Ishikawa (cell line): ENCODE results near the gene LYSMD3.

Experiments
- CEBPB ChIP-seq: IDR thresholded peaks from 2 replicates; pipeline ENCODE4 v1.6.1; 2012
- CREB1 ChIP-seq: IDR thresholded peaks from 2 replicates; pipeline ENCODE4 v1.6.1; 2012; ENCODE audit warnings: low read depth
- EGR1 ChIP-seq: IDR thresholded peaks from 2 replicates; pipeline ENCODE4 v1.6.1; 2012
- EP300 ChIP-seq: IDR thresholded peaks from 2 replicates; pipeline ENCODE4 v1.6.1; 2012; ENCODE audit warnings: borderline replicate concordance
- FOXM1 ChIP-seq: IDR thresholded peaks from 2 replicates; pipeline ENCODE4 v1.6.1; 2012; ENCODE audit warnings: low read depth, borderline replicate concordance
- NFIC ChIP-seq: IDR thresholded peaks from 2 replicates; pipeline ENCODE4 v1.6.1; 2012
- RAD21 ChIP-seq: IDR thresholded peaks from 2 replicates; pipeline ENCODE4 v1.6.1; 2012; ENCODE audit warnings: low read depth
- TAF1 ChIP-seq: IDR thresholded peaks from 2 replicates; pipeline ENCODE4 v1.6.1; 2012; ENCODE audit warnings: low read depth, mild to moderate bottlenecking
- TCF12 ChIP-seq: IDR thresholded peaks from 2 replicates; pipeline ENCODE4 v1.6.1; 2012; ENCODE audit warnings: low read depth
- TEAD4 ChIP-seq: IDR thresholded peaks from 2 replicates; pipeline ENCODE4 v1.6.1; 2012
- YY1 ChIP-seq: IDR thresholded peaks from 2 replicates; pipeline ENCODE4 v1.6.1; 2012; ENCODE audit warnings: low read depth
- ZBTB7A ChIP-seq: IDR thresholded peaks from 2 replicates; pipeline ENCODE4 v1.6.1; 2012; ENCODE audit warnings: low read depth
- TF ChIP-seq, protein P1 (sequence below): IDR thresholded peaks from 2 replicates; pipeline ENCODE4 v1.6.1; 2012; ENCODE audit warnings: low read depth, mild to moderate bottlenecking
- TF ChIP-seq, protein P2 (sequence below): IDR thresholded peaks from 2 replicates; pipeline ENCODE4 v1.6.1; 2012
- TF ChIP-seq, protein P3 (sequence below): IDR thresholded peaks from 2 replicates; pipeline ENCODE4 v1.6.1; 2012

LYSMD3 gene

DNA sequence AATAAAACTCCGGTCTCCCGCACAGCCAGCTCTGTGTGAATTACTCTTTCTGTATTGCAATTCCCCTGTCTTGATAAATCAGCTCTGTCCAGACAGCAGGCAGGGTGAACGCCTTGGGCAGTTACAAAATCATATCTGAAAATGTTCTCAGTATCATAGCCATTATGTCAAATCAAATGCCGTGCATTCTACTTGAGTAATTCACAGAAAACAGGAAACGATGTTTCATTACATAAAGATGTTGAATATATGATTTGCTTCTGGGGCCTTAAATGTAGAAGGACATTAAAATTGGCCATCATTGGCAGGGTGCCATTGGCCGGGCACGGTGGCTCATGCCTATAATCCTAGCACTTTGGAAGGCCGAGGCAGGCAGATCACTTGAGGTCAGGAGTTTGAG is 46.2 kb downstream of the LYSMD3 start:
- TF ChIP-seq, protein P1, sequence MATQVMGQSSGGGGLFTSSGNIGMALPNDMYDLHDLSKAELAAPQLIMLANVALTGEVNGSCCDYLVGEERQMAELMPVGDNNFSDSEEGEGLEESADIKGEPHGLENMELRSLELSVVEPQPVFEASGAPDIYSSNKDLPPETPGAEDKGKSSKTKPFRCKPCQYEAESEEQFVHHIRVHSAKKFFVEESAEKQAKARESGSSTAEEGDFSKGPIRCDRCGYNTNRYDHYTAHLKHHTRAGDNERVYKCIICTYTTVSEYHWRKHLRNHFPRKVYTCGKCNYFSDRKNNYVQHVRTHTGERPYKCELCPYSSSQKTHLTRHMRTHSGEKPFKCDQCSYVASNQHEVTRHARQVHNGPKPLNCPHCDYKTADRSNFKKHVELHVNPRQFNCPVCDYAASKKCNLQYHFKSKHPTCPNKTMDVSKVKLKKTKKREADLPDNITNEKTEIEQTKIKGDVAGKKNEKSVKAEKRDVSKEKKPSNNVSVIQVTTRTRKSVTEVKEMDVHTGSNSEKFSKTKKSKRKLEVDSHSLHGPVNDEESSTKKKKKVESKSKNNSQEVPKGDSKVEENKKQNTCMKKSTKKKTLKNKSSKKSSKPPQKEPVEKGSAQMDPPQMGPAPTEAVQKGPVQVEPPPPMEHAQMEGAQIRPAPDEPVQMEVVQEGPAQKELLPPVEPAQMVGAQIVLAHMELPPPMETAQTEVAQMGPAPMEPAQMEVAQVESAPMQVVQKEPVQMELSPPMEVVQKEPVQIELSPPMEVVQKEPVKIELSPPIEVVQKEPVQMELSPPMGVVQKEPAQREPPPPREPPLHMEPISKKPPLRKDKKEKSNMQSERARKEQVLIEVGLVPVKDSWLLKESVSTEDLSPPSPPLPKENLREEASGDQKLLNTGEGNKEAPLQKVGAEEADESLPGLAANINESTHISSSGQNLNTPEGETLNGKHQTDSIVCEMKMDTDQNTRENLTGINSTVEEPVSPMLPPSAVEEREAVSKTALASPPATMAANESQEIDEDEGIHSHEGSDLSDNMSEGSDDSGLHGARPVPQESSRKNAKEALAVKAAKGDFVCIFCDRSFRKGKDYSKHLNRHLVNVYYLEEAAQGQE, result no peak
- TF ChIP-seq NFIC, result no peak

DNA sequence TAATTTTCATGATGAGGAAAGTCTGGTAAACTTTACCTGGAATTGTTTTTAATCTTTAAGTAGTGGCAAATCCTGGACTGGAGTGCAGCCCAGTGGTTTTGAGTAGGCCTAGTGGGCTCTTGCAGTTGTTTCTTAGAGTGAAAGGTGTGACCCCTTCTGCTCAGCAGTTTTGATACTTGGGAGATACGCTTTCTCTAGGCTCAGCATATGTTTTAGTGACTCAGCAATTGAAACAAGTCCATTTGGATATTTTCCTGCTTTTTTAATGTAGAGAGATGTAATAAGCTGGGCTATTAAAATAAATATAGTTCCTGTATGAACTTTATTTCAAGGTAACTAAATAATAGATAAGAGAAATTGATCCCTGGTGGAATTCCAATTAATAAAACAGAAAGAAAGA is 48.7 kb downstream of the LYSMD3 start:
- TF ChIP-seq RAD21 (no peak), CEBPB (no peak)
- TF ChIP-seq, protein P2, sequence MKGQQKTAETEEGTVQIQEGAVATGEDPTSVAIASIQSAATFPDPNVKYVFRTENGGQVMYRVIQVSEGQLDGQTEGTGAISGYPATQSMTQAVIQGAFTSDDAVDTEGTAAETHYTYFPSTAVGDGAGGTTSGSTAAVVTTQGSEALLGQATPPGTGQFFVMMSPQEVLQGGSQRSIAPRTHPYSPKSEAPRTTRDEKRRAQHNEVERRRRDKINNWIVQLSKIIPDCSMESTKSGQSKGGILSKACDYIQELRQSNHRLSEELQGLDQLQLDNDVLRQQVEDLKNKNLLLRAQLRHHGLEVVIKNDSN, result no peak

DNA sequence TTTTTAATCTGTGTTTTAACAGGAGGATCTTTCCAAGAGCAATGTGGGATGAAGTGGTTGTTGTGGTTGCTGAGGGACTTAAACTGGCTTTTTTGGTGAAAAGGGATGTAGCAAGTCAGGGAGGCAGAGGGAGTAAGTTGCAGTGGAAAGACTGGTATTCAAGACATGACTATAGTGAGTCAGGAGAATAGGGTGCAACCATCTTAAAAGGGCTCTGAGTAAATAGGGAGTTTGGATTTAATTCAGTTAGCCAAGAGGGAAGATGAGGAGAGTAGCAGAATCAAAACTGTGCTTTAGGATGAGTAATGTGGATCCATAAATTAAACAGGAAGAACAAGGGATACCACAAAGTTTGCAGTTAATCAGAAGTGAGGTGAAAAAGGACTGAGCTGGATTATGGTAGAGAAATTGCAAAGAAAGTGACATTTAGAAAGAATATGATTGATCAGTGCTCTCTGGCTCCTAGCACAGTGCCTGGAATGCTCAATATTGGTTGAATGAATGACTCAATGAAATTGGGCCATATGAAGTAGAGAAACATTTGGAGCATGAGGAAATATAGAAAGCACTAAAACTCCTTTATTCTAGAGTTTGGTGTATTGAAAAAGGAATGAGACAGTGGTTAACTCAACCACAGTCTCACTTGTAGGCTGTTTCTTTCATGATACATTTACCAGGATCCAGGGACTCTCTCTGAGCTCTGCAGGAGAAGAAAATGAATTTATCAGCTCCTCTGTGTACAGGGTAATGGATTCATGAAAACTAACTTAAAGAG is 49.6 kb downstream of the LYSMD3 start:
- no peak for TF ChIP-seq FOXM1
- no peak for TF ChIP-seq CEBPB
- no peak for TF ChIP-seq TEAD4
- TF ChIP-seq, protein P2, result no peak
- TF ChIP-seq EP300, result no peak
- TF ChIP-seq TAF1, result no peak
- TF ChIP-seq ZBTB7A, result no peak
- no peak for TF ChIP-seq TCF12
- TF ChIP-seq, protein P1, result no peak

DNA sequence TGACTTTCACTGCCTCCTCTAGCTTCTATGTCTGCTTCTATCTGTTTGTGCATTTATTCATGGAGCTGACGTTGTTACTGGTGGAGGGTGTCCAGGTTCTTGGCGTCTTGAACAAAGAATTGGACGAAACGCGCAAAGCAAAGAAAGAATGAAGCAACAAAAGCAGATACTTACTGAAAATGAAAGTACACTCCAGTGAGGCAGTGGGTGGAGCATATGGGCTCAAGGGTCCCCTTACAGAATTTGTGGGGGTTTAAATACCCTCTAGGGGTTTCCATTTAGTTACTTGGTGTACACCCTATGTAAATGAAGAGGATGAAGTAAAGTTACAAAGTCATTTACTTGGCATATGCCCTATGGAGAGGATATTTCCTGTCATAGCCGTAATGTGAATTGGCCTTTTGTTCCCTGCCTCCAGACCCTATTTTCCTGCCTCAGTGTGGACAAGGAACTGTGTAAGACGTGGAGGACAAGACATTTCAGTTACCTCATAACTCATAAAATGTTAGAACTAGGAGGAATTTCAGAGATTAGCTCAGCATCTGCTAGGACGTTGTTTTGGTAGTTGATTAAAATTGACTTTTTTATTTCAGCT is 51.7 kb downstream of the LYSMD3 start:
- TF ChIP-seq EGR1, result no peak
- TF ChIP-seq, protein P2, result no peak
- no peak for TF ChIP-seq TCF12
- TF ChIP-seq YY1, result no peak
- TF ChIP-seq, protein P3, sequence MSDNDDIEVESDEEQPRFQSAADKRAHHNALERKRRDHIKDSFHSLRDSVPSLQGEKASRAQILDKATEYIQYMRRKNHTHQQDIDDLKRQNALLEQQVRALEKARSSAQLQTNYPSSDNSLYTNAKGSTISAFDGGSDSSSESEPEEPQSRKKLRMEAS, result no peak
- no peak for TF ChIP-seq ZBTB7A
- TF ChIP-seq EP300, result no peak
- TF ChIP-seq CREB1, result no peak
- no peak for TF ChIP-seq CEBPB
- no peak for TF ChIP-seq TEAD4
- TF ChIP-seq, protein P1, result no peak
- TF ChIP-seq RAD21, result no peak
- no peak for TF ChIP-seq FOXM1
- TF ChIP-seq TAF1, result no peak
- no peak for TF ChIP-seq NFIC

DNA sequence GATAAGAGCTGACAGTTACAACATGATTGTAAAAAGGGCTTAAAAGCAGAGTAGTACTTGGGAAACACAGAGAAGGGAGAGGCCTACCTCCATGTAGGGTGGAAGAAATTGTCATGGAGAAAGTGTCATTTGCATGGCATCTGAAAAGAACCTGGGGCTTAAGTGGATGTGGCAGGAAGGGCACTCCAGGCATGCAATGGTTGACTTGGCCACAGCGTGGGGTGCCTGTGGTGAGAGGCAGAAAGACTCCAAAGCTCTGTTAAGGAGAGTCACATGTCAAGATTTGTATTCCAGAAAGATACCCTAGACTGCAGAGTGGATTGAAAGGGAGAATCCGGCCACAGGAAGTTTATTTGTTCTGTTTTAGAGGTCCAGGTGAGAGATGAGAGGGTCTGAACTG is 52.3 kb downstream of the LYSMD3 start:
- no peak for TF ChIP-seq CEBPB
